Upper lobe of right lung (tissue), 1 donor: Measurements from ENCODE around the gene ELSPBP1. TPM values are rescaled to one million over a fixed set of nuclear protein-coding genes. Genes with fewer than 3 reads are reported as not detected.

ENCODE experiments used
- ATAC-seq: fragments of 200-7000 bp; cut with Tn5 transposase; one replicate; pipeline ENCODE4 v1.9.1; 2020; ENCODE audit warnings: mild to moderate bottlenecking, moderate library complexity
- DNase-seq: peaks from one replicate; pipeline ENCODE4 v3.0.0-alpha.2; 2020
- H3K27ac ChIP-seq: fragments of 200-600 bp; one replicate; pipeline ENCODE4 v1.8.0; 2022
- H3K27me3 ChIP-seq: fragments of 200-600 bp; one replicate; pipeline ENCODE4 v1.8.0; 2022; ENCODE audit warnings: mild to moderate bottlenecking
- H3K36me3 ChIP-seq: fragments of 200-600 bp; one replicate; pipeline ENCODE4 v1.8.0; 2022
- H3K4me1 ChIP-seq: fragments of 200-600 bp; one replicate; pipeline ENCODE4 v1.8.0; 2022
- H3K4me3 ChIP-seq: fragments of 200-600 bp; one replicate; pipeline ENCODE4 v1.8.0; 2022; ENCODE audit warnings: mild to moderate bottlenecking
- H3K9me3 ChIP-seq: fragments of 200-600 bp; one replicate; pipeline ENCODE4 v1.8.0; 2022
- CTCF ChIP-seq: fragments of 200-600 bp; IDR thresholded peaks from one replicate; pipeline ENCODE4 v1.8.0; 2022; ENCODE audit warnings: antibody characterized with exemption
- intact Hi-C: fragments of 100-400 bp; cut with DNase I; formaldehyde crosslinking; loops from one replicate; pipeline ENCODE4 v1.11.0; 2022
- total RNA-seq: library from RNA; stranded (reverse); fragmentation: NEBNext Ultra II Directional; extraction: Animal tissue kit (Norgen Biotek cat#: 25700); gene quantifications from one replicate; pipeline ENCODE4 v1.2.1, GENCODE V29; 2021
- donor health status: DM: no; HTN: yes; CAD: no; lungs with severe emphysema.

Gene ELSPBP1
- total RNA-seq, 1 donor from 2014 or later, result not detected

GRCh38 chr19:48043675-48044258 lies 49.3 kb downstream of the ELSPBP1 start, which contains the start of gene CABP5:
TSS of gene CABP5 (minus strand) at chr19:48044079. CDS start at chr19:48043922, 157 bp downstream.
- intact Hi-C loops, result no loop called here
- DNase-seq, result no peak

DNA sequence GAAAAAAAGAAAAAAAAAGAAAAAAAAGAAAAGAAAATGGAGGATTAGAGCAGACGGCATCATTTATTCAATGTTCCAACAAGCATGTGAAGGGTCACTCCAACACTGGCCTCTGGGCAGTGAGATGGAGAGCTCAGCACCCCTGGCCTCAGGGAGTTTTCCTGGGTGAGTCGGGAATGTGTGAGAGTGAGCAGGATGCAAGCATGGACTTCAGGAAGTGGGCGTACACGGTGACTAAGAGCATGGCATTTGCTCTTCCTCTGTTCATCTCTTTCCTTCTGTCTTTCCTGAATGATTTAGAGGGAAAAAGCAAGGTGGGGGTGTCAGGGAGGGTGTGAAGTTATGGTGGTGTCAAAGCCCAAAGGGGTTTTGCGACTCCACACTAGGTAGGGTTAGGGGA lies 50.1 kb downstream of the ELSPBP1 start:
- Histone ChIP-seq H3K4me1 (no peaks in the 10 kb centered on the region), H3K9me3 (no peaks in the 10 kb centered on the region), H3K27ac (no peak overlapping the region), H3K36me3 (no peaks in the 10 kb centered on the region), H3K27me3 (peaks cover 5% of the 10 kb centered on the region), H3K4me3 (no peak overlapping the region)
- ATAC-seq (no peak), DNase-seq (no peak)
- intact Hi-C loops, result no loop called here
- no peak for TF ChIP-seq CTCF

More at GRCh38 chr19:48043675-48044258, 49.3 kb downstream of the ELSPBP1 start, which contains the start of gene CABP5:
- no peak for TF ChIP-seq CTCF
- no peaks in the 10 kb centered on the region for H3K9me3 ChIP-seq
- H3K27me3 ChIP-seq, result peaks cover 5% of the 10 kb centered on the region
- H3K4me3 ChIP-seq, result no peak within 1 kb of the TSS
- no peaks in the 10 kb centered on the region for H3K36me3 ChIP-seq
- H3K4me1 ChIP-seq, result no peaks in the 10 kb centered on the region
- no peak for ATAC-seq
- H3K27ac ChIP-seq, result no peak within 1 kb of the TSS

DNA sequence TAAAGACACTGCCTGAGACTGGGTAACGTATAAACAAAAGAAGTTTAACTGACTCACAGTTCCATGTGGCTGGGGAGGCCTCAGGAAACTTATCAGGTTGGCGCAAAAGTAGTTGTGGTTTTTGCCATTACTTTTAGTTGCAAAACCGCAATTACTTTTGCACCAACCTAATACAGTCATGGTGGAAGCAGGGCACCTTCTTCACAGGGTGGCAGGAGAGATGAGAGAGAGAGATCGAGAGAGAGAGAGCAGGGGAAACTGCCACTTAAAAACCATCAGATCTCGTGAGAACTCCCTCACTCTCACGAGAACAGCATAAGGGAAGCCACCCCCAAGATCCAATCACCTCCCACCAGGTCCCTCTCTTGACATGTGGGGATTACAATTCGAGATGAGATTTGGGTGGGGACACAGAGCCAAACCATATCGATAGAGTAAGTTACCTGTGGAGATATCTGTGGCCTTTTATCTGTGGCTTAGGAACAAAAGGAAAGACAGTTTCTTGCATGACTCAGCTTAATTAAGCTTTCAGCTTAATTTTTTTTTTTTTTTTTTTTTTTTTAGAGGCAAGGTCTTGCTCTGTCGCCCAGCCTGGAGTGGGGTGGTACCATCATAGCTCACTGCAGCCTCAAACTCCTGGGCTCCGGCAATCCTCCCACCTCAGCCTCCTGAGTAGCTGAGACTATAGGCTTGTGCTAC lies 57.1 kb downstream of the ELSPBP1 start:
- Histone ChIP-seq H3K4me1 (no peaks in the 10 kb centered on the region), H3K36me3 (peaks cover 8% of the 10 kb centered on the region), H3K4me3 (no peak overlapping the region), H3K27me3 (no peaks in the 10 kb centered on the region), H3K9me3 (no peaks in the 10 kb centered on the region), H3K27ac (no peak overlapping the region)
- ATAC-seq (no peak), DNase-seq (no peak)
- intact Hi-C loops, result no loop called here
- TF ChIP-seq CTCF, result no peak

DNA sequence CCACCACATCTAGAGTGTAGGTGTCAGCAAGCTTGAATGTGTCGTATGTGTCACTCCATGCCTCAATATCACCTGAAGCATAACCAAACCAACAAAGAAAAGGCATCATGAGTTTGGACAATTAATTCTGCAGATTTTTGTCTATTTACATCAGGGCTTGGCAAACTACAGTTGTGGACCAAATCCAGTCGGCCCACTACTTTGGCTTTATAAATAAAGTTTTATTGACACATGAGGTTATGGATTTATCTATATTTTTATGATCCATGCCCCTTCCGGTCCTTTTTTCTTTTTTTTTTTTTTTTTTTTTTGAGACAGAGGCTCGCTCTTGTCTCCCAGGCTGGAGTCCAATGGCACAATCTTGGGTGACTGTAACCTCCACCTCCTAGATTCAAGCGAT lies 58.6 kb downstream of the ELSPBP1 start:
- DNase-seq (no peak), ATAC-seq (no peak)
- H3K4me1 ChIP-seq, result no peaks in the 10 kb centered on the region
- peaks cover 8% of the 10 kb centered on the region for H3K36me3 ChIP-seq
- no peaks in the 10 kb centered on the region for H3K27me3 ChIP-seq
- no peaks in the 10 kb centered on the region for H3K9me3 ChIP-seq
- no peak overlapping the region for H3K27ac ChIP-seq
- no peak overlapping the region for H3K4me3 ChIP-seq
- TF ChIP-seq CTCF, result no peak
- intact Hi-C loops, result no loop called here

GRCh38 chr19:48053856-48054255 lies 59.4 kb downstream of the ELSPBP1 start:
- no peak for DNase-seq
- intact Hi-C loops, result no loop called here
- Histone ChIP-seq H3K27me3 (no peaks in the 10 kb centered on the region), H3K4me3 (no peak overlapping the region), H3K27ac (no peak overlapping the region), H3K4me1 (no peaks in the 10 kb centered on the region), H3K36me3 (peaks cover 8% of the 10 kb centered on the region), H3K9me3 (no peaks in the 10 kb centered on the region)
- no peak for TF ChIP-seq CTCF
- no peak for ATAC-seq
